ENCODE measurements around the gene MOB1A. TPM values are rescaled to one million over a fixed set of nuclear protein-coding genes. Genes with fewer than 3 reads are reported as not detected.

Gene MOB1A
- total and polyA plus RNA-seq, 2 donors: 50.1 to 164 TPM

DNA sequence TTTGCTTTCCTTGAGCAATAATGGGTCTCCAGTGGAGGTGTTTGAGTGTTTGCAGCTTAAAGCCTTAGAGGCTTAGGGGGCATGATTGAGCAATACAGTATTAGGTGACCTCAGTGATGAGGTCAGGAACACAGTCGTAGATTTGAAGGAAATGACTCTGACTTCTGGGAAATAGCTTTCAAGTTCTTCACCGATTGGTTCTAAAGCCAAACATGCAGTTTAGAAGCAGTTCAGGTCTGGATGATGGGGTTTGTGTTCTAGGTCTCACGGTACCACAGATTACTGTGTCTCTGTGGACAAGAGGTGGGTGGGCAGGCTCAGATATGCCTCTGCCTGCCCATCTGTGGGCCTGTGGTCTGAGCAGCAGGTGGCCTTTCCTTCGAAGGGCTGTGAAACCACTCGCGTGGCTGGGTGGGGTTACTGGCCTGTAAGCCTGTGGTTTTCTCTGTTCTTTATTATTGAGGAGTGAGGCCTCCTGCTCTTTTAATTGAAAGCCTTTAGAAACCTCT is 27.6 kb upstream of the MOB1A start:
- 50% methylated on average over 6 of the region's 6 CpGs for WGBS
- Histone ChIP-seq H3K4me1 (ENCODE audit: insufficient read depth) (peaks cover 2% of the 10 kb centered on the region), H3K36me3 (ENCODE audit: insufficient read depth) (peaks cover 3% of the 10 kb centered on the region), H3K4me3 (ENCODE audit: low read depth, low read length) (no peak overlapping the region), H3K27ac (ENCODE audit: low read depth) (no peak overlapping the region)
- DNase-seq (ENCODE audit: extremely low spot score): no peak

DNA sequence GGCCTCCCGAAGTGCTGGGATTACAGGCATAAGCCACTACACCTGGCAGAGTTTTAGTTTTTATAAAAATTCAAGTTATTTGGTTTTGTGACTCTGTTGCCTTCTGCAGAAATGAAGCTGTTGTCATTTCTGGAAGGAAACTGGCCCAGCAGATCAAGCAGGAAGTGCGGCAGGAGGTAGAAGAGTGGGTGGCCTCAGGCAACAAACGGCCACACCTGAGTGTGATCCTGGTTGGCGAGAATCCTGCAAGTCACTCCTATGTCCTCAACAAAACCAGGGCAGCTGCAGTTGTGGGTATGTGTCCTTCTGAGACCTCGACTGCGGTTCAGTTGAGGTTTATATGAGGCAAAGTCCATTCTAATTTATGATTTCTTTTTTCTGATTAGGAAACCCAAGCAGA is 26.9 kb upstream of the MOB1A start:
- Histone ChIP-seq H3K27ac (ENCODE audit: low read depth) (no peak overlapping the region), H3K36me3 (ENCODE audit: insufficient read depth) (peaks cover 3% of the 10 kb centered on the region), H3K4me1 (ENCODE audit: insufficient read depth) (peaks cover 2% of the 10 kb centered on the region), H3K4me3 (ENCODE audit: low read depth, low read length) (no peak overlapping the region)
- 74% methylated on average over 6 of the region's 6 CpGs for WGBS
- no peak for DNase-seq (ENCODE audit: extremely low spot score)

DNA sequence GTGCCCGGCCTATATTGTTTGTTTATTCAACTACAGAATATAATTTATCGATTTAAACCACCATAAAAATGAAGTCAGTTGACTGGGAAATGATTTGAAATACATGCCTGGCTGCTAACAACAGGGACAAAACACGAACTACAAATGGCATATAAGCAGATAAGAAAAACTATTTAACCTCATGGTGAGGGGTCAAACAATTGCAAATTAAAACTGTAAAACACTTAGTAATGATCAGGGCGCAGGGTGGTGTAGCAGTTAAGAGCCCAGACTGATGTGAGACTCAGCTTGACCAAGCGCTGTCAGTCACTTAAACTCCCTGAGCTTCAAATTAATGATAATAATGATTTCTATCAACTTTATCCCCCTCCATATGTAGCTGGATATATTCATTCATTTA is 26.4 kb upstream of the MOB1A start:
- H3K36me3 ChIP-seq (ENCODE audit: insufficient read depth): peaks cover 3% of the 10 kb centered on the region
- no peak overlapping the region for H3K27ac ChIP-seq (ENCODE audit: low read depth)
- 82% methylated on average over 5 of the region's 5 CpGs for WGBS
- H3K4me3 ChIP-seq (ENCODE audit: low read depth, low read length): no peak overlapping the region
- peaks cover 2% of the 10 kb centered on the region for H3K4me1 ChIP-seq (ENCODE audit: insufficient read depth)
- DNase-seq (ENCODE audit: extremely low spot score): no peak

DNA sequence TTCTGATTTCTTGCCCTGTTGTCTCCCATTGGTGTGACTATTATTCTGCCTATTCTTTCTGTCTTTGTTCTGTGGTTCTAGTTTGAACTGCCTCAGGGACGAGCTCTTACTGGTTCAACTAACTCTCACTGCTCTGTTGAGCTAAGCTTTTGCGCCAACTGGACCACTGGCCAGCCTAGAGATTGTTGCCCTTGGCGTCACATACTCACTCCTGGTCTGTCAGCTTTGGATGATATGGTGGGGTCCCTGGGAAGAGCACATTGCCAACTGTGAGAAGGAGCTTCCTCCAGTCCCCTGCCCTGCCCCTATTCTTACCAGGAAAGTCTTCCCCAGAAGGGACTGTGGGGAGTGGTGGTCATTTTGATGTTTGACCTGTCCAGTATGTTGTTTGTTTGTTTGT is 25.8 kb upstream of the MOB1A start:
- H3K4me3 ChIP-seq (ENCODE audit: low read depth, low read length): no peak overlapping the region
- no peak overlapping the region for H3K27ac ChIP-seq (ENCODE audit: low read depth)
- no peak for DNase-seq (ENCODE audit: extremely low spot score)
- H3K4me1 ChIP-seq (ENCODE audit: insufficient read depth): peaks cover 2% of the 10 kb centered on the region
- 97% methylated on average over 3 of the region's 3 CpGs for WGBS
- H3K36me3 ChIP-seq (ENCODE audit: insufficient read depth): peaks cover 3% of the 10 kb centered on the region

DNA sequence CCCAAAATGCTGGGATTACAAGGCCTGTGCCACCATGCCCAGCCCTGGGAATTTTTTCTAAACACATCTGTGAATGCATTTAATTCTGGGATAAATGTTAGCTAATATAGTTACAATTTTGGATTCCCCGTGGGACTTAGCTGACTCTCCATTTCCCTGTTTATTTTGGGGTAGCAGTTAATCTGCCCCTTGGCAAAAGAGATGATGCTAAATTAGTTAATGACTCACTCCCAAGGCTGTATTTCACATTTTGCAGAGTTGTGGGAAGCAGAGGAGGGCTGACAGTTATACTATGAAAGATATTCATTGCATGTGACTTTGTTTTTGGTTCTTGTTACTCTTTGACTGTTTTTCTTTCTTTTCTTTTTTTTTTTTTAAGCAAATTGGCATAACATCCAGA is 22.9 kb upstream of the MOB1A start:
- DNase-seq (ENCODE audit: extremely low spot score): no peak
- Histone ChIP-seq H3K27ac (ENCODE audit: low read depth) (no peak overlapping the region), H3K36me3 (ENCODE audit: insufficient read depth) (no peaks in the 10 kb centered on the region), H3K4me3 (ENCODE audit: low read depth, low read length) (no peak overlapping the region), H3K4me1 (ENCODE audit: insufficient read depth) (peaks cover 2% of the 10 kb centered on the region)
- 24% methylated on average over 1 of the region's 1 CpG for WGBS

DNA sequence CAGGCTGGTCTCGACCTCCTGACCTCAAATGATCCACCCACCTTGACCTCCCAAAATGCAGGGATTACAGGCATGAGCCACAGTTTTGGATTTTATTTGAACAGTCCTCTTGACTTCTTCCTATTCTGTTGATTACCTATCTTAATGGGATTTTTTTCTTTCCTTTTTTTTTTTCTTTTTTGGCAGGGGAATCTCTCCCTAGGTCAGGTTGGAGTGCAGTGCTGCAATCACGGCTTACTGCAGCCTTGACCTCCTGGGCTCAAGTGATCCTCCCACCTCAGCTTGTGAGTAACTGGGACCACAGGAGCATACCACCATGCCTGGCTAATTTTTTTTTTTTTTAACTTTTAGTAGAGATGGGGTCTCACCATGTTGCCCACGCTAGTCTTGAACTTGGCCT is 22.5 kb upstream of the MOB1A start:
- DNase-seq (ENCODE audit: extremely low spot score): no peak
- Histone ChIP-seq H3K27ac (ENCODE audit: low read depth) (no peak overlapping the region), H3K4me1 (ENCODE audit: insufficient read depth) (no peaks in the 10 kb centered on the region), H3K4me3 (ENCODE audit: low read depth, low read length) (no peak overlapping the region), H3K36me3 (ENCODE audit: insufficient read depth) (no peaks in the 10 kb centered on the region)
- WGBS: 78% methylated on average over 3 of the region's 3 CpGs

DNA sequence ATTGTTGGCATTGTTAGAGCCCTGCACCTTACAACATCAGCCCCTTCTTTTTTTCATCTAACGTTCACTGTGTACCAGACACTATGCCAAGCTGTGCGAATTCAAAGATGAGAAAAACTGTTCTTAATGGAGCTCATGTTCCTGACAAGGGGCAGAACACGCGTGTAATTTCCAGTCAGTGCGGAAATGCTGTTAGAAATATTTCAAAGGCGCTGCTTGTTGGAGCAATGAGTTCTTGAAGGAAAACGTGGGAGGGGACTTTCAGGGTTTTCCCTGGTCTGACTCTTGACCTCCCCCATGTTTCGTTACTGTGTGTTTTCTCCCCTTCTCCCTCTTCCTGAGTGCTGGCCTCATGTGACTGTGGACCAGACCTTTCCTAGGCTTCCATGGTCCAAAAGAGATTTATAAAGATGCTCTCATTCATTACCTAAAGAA is 21.2 kb upstream of the MOB1A start:
- Histone ChIP-seq H3K27ac (ENCODE audit: low read depth) (no peak overlapping the region), H3K4me1 (ENCODE audit: insufficient read depth) (no peaks in the 10 kb centered on the region), H3K4me3 (ENCODE audit: low read depth, low read length) (peak overlapping the region; percentile 54), H3K36me3 (ENCODE audit: insufficient read depth) (no peaks in the 10 kb centered on the region)
- 40% methylated on average over 8 of the region's 8 CpGs for WGBS
- DNase-seq (ENCODE audit: extremely low spot score): no peak

DNA sequence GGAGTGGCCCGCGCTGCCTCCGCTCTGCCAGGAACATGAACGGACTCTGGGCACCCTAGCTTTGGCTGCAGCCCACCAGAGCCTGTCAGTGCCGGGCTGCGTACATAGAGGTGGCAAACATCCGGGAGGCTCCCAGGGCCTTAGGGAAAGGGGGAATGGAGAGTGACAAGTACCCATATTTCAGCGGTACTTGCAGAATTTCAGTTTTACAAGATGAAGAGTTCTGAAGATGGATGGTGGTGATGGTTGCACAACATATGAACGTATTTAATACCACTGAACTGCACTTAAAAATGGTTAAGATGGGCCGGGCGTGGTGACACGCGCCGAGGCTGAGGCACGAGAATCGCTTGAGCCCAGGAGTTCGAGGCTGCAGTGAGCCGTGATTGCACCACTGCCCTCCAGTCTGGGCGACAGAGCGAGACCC is 20.6 kb upstream of the MOB1A start:
- Histone ChIP-seq H3K36me3 (ENCODE audit: insufficient read depth) (no peaks in the 10 kb centered on the region), H3K4me1 (ENCODE audit: insufficient read depth) (no peaks in the 10 kb centered on the region), H3K4me3 (ENCODE audit: low read depth, low read length) (peak overlapping the region; percentile 54), H3K27ac (ENCODE audit: low read depth) (peak overlapping the region; percentile 69)
- WGBS: 3% methylated on average over 20 of the region's 20 CpGs
- DNase-seq (ENCODE audit: extremely low spot score): no peak

DNA sequence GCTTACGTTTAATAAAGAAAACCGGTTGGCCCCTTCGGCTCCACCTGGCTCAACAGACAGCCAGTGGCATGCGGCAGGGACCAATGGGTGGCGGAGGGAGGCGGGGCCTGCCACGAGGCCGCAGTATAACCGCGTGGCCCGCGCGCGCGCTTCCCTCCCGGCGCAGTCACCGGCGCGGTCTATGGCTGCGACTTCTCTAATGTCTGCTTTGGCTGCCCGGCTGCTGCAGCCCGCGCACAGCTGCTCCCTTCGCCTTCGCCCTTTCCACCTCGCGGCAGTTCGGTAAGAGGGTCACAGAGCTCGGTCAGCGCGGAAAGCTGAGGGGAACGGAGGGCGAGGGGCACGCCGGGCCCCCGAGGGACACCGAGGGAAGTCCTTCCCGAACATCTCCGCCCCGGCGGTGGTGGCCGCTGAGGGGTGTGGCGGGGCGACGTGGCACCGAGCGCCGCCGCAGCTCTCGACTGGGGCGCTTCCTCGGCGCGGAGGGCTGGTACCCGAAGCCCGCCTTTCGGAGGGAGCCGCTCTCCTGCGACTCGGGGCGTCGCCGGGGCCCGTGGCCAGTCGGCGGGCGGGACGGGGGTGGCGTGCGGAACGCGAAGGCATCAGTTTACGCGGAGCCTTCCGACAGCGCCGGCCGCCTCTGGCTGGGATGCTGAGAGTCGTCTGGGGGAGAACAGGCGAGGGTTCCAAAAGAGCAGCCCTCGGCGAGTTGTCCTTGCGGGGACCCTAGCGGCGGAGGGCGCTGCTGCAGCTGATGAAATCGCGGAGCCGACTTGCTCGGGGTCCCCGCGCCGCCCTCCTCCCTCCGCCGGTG is 20.0 kb upstream of the MOB1A start, which contains the start of gene MTHFD2:
Gene MTHFD2, plus strand, starts transcription at position 155 of the 814 bp plus-strand sequence. Its CDS starts 27 bp downstream, at position 182.
- peak within 1 kb of the TSS; percentile 54 for H3K4me3 ChIP-seq (ENCODE audit: low read depth, low read length)
- H3K4me1 ChIP-seq (ENCODE audit: insufficient read depth): no peaks in the 10 kb centered on the region
- peak; percentile 67 for DNase-seq (ENCODE audit: extremely low spot score)
- no peaks in the 10 kb centered on the region for H3K36me3 ChIP-seq (ENCODE audit: insufficient read depth)
- peak within 1 kb of the TSS; percentile 69 for H3K27ac ChIP-seq (ENCODE audit: low read depth)
- under 1% methylated on average over 96 of the region's 96 CpGs for WGBS

DNA sequence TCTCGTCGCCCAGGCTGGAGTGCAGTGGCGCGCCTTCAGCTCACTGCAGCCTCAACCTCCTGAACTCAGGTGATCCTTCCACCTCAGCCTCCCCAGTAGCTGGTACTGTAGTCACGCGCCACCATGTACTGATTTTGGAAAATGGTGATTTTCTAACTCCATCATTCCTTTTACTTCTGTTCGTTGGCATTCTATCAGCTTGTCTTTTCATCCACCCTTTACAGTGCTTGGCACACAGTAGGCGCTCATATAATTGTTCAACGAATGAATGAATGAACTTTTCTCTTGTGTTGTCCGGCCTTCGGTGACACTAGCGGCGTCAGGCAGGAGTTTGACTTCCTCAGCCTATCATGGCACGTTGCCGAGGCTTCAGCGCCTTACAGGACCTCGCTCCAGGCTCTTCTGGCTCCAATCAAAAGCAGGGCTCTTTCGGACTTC is 19.4 kb upstream of the MOB1A start:
- Histone ChIP-seq H3K27ac (ENCODE audit: low read depth) (no peak overlapping the region), H3K4me1 (ENCODE audit: insufficient read depth) (no peaks in the 10 kb centered on the region), H3K36me3 (ENCODE audit: insufficient read depth) (no peaks in the 10 kb centered on the region), H3K4me3 (ENCODE audit: low read depth, low read length) (peak overlapping the region; percentile 54)
- 37% methylated on average over 18 of the region's 18 CpGs for WGBS
- DNase-seq (ENCODE audit: extremely low spot score): no peak

DNA sequence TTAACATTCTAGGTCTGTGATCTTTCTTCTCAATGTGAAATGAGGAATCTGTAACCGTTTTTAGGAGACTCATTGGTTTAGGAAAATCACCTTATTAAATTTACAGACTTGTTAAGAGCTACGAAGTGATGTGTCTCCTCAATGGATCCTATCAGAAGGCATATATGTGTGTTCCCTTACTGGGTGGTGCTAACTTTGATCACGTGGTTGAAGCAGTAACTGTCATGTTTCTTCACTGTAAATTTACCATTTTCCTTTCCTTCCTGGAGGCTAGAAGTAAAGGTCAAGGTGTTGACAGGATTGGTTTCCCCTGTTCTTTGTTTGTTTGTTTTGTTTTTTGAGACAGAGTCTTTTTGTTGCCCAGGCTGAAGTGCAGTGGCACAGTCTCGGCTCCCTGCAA is 18.4 kb upstream of the MOB1A start:
- DNase-seq (ENCODE audit: extremely low spot score): no peak
- Histone ChIP-seq H3K4me1 (ENCODE audit: insufficient read depth) (no peaks in the 10 kb centered on the region), H3K36me3 (ENCODE audit: insufficient read depth) (no peaks in the 10 kb centered on the region), H3K27ac (ENCODE audit: low read depth) (no peak overlapping the region), H3K4me3 (ENCODE audit: low read depth, low read length) (no peak overlapping the region)
- 52% methylated on average over 4 of the region's 4 CpGs for WGBS

DNA sequence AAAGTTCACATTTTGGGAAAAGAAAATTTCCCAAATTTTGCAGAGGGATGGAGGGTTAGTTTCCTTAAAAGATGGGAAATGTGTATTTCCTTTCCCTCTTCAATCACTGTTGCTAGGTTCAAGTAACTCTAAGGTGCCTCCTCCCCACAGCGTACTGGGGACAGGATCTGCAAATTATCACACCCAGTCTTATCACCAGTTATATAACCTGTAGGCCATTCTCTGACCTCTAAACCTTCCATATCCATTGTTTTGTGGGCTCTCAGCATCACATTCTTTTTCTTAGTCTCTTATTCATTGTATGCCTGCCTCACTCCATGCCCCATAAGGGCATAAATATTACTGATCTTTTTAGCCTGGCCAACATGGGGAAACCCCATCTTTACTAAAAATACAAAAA is 16.1 kb upstream of the MOB1A start:
- Histone ChIP-seq H3K4me1 (ENCODE audit: insufficient read depth) (no peaks in the 10 kb centered on the region), H3K27ac (ENCODE audit: low read depth) (no peak overlapping the region), H3K36me3 (ENCODE audit: insufficient read depth) (no peaks in the 10 kb centered on the region), H3K4me3 (ENCODE audit: low read depth, low read length) (no peak overlapping the region)
- 100% methylated on average over 1 of the region's 1 CpG for WGBS
- no peak for DNase-seq (ENCODE audit: extremely low spot score)

DNA sequence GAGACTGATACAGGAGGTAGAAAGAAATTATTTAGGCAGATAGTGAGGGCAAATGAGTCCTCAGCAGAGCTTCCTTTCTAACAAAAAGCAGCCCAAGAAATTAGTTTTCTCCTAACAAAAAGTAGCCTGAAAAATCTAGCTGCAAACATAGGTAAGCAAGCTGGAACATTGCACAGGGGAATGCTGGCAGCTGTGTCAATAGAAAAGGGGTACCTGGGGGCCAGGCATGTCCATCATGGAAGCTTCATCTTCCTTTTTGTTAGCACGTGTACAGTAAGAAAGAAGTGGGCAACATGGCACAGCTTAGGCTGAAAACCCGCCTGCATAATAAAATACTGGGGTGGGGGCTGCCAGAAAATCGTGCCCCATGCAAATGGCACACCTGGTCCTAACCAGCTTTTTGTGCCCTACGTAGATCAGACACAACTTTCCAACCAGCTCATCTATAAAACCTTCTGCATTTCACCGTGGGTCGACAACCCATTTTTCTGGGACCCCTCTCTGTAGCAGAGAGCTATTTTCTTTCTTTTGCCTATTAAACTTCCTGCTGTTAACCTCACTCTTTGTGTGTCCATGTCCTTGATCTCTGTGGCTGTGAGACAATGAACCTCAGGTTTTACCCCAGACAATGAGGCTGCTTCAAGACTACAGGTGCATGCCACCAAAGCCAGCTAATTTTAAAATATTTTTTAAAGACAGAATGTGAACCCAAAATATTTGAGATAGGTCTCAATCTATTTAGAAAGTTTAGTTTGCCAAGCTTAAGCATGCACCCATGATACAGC is 13.1 kb upstream of the MOB1A start:
- no peak for DNase-seq (ENCODE audit: extremely low spot score)
- Histone ChIP-seq H3K27ac (ENCODE audit: low read depth) (no peak overlapping the region), H3K36me3 (ENCODE audit: insufficient read depth) (no peaks in the 10 kb centered on the region), H3K4me3 (ENCODE audit: low read depth, low read length) (no peak overlapping the region), H3K4me1 (ENCODE audit: insufficient read depth) (no peaks in the 10 kb centered on the region)
- WGBS: 82% methylated on average over 6 of the region's 6 CpGs

DNA sequence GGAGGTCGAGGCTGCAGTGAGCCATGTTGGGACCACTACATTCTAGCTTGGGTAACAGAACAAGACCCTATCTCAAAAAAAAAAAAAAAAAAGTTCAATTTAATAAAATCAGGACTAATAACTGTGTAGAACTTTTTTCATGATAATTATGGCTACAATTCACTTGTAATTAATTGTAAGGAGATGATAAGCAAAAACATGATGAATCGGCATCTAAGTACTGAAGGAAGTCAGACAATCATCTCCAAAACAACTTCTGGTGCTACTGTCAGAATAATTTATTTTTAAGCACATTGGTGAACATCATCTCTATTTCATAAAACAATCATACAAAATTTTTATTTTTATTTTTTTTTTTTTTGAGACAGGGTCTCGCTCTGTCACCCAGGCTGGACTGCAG is 10.0 kb upstream of the MOB1A start:
- Histone ChIP-seq H3K4me1 (ENCODE audit: insufficient read depth) (no peaks in the 10 kb centered on the region), H3K27ac (ENCODE audit: low read depth) (no peak overlapping the region)
- 88% methylated on average over 3 of the region's 3 CpGs for WGBS

More for the DNA sequence above, 10.0 kb upstream of the MOB1A start:
- Histone ChIP-seq H3K4me3 (ENCODE audit: low read depth, low read length) (no peak overlapping the region), H3K36me3 (ENCODE audit: insufficient read depth) (no peaks in the 10 kb centered on the region)
- no peak for DNase-seq (ENCODE audit: extremely low spot score)
